B cell (primary cell): ENCODE results near the gene SACM1L.

Experiments used
- EZH2 ChIP-seq: IDR thresholded peaks from 2 replicates; pipeline ENCODE4 v1.6.1; 2012; ENCODE audit warnings: borderline replicate concordance, low read depth, mild to moderate bottlenecking, moderate library complexity, low read length; ENCODE audit not compliant: insufficient read depth, poor library complexity, severe bottlenecking
- TF ChIP-seq, protein P1 (sequence below): fragments of 200-600 bp; IDR thresholded peaks from one replicate; pipeline ENCODE4 v1.8.0; 2022; ENCODE audit warnings: antibody characterized with exemption, mild to moderate bottlenecking

GRCh38 chr3:45679805-45680204 is 9.4 kb upstream of the SACM1L start:
- TF ChIP-seq, protein P1, sequence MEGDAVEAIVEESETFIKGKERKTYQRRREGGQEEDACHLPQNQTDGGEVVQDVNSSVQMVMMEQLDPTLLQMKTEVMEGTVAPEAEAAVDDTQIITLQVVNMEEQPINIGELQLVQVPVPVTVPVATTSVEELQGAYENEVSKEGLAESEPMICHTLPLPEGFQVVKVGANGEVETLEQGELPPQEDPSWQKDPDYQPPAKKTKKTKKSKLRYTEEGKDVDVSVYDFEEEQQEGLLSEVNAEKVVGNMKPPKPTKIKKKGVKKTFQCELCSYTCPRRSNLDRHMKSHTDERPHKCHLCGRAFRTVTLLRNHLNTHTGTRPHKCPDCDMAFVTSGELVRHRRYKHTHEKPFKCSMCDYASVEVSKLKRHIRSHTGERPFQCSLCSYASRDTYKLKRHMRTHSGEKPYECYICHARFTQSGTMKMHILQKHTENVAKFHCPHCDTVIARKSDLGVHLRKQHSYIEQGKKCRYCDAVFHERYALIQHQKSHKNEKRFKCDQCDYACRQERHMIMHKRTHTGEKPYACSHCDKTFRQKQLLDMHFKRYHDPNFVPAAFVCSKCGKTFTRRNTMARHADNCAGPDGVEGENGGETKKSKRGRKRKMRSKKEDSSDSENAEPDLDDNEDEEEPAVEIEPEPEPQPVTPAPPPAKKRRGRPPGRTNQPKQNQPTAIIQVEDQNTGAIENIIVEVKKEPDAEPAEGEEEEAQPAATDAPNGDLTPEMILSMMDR = no peak
- no peak for TF ChIP-seq EZH2
